ENCODE data around the gene RTTN. TPM values are rescaled to one million over a fixed set of nuclear protein-coding genes. Genes with fewer than 3 reads are reported as not detected.
"Not testable (repeated sequence)": the region's sequence is repeated elsewhere in the genome, so short reads cannot be mapped to it uniquely, and the experiment has no call there.

RTTN gene
- polyA plus RNA-seq, 1 experiment: 5.4 TPM

DNA sequence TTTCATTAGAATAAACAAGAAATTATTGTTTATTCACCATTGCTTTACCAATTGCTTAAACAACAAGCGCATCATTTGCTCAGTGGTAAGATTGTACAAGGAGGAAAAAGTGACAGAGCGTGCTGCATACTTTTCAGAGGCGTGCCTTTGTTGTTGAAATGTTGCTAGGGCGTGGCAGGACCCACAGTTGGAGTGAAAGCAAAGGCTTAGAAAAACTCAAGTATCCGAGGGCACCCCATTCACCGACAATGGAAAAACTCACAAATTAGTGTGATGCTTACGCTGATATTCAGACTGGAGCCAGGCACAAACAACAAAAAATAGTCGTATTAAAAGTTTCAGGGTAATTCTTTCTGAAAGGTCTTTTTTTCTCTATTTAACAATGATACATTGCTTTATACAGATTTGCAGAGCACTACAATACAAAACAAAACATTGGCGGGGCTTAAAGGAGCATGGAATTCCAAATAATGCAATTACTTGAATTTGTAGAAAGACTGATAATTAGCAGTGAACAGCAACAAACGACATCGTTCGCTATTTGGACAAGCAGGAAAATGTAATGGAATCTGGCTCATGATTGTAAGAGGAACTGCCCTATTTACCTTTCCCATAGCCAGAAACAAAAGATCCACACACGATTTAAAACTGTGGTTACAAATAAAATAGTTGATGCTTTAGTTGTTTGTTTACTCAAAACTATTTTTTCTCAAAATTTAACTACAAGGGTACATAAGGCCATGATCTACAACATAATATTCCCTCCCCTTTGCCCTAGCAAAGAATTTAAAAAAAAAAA is 37.8 kb upstream of the RTTN start:
- Histone ChIP-seq H3K27me3 (ENCODE audit: control insufficient read depth, insufficient read depth, low read length) (no peaks in the 10 kb centered on the region), H3K4me3 (ENCODE audit: low read depth, low read length) (no peak overlapping the region), H3K36me3 (ENCODE audit: control insufficient read depth, insufficient read depth, low read length) (no peaks in the 10 kb centered on the region)
- CTCF ChIA-PET: no interaction called here
- POLR2A ChIA-PET: no interaction called here
- no peak for TF ChIP-seq CTCF (IDR thresholded peaks at IDR 0.05; ENCODE audit: insufficient read depth, low read depth, low read length)
- DNase-seq (ENCODE audit: low read depth): no peak

DNA sequence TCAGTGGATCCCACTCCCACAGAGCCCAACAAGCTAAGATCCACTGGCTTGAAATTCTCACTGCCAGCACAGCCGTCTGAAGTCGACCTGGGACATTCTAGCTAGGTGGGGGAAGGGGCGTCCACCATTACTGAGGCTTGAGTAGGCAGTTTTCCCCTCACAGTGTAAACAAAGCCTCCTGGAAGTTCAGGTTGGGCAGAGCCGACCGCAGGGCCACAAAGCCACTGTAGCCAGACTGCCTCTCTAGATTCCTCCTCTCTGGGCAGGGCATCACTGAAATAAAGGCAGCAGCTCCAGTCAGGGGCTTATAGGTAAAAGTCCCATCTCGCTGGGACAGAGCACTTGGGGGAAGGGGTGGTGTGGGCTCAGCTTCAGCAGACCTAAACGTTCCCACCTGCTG is 31.4 kb upstream of the RTTN start:
- H3K36me3 ChIP-seq (ENCODE audit: control insufficient read depth, insufficient read depth, low read length); CTCF ChIA-PET; DNase-seq (ENCODE audit: low read depth); POLR2A ChIA-PET; H3K27me3 ChIP-seq (ENCODE audit: control insufficient read depth, insufficient read depth, low read length); H3K4me3 ChIP-seq (ENCODE audit: low read depth, low read length): not testable (repeated sequence)

- TF ChIP-seq CTCF (IDR thresholded peaks at IDR 0.05; ENCODE audit: insufficient read depth, low read depth, low read length): no peak
- Histone ChIP-seq H3K36me3 (ENCODE audit: control insufficient read depth, insufficient read depth, low read length) (no peaks in the 10 kb centered on the region), H3K4me3 (ENCODE audit: low read depth, low read length) (no peak overlapping the region), H3K27me3 (ENCODE audit: control insufficient read depth, insufficient read depth, low read length) (no peaks in the 10 kb centered on the region)
- CTCF ChIA-PET: no interaction called here
- POLR2A ChIA-PET: no interaction called here
- DNase-seq (ENCODE audit: low read depth): no peak
Observed at GRCh38 chr18:70235478-70235877, 30.0 kb upstream of the RTTN start.

DNA sequence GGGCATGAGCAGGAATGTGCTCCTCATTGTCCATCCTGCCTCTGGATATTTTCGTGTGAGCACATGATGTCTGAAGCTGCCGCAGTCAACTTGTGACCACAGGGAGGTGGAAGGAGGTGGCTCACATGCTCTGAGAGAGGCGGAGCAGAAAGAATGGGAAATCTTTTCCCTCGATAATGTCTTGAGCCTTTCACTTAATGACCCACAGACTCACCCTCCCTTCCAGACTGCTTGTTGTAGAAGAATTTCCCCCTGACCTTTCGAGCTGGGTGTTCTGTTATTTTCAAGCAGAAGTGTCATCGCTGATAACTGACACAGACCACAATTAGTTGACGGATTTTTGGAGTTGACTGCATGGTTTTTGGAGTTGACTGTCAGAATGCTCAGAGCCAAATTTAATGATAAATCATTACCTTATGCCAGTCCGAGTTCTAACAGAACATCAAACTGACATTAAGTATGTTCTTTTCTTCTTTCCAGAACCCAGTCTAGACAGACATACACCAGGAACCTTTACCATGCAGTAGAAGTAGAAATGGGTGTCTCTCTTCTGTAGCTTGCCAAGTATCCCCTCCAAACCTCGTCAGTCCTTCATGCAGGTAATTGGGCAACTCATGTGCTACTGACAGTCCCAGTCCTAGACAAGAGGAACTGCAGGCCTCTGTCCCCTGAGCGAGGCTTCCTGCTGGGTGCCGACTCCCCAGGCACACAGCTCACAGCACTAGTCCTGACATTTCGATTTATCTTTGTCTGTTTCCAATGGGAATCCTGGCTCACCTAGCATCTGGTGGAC is 29.4 kb upstream of the RTTN start:
- ChIA-PET POLR2A (no interaction called here), CTCF (no interaction called here)
- Histone ChIP-seq H3K4me3 (ENCODE audit: low read depth, low read length) (no peak overlapping the region), H3K27me3 (ENCODE audit: control insufficient read depth, insufficient read depth, low read length) (no peaks in the 10 kb centered on the region), H3K36me3 (ENCODE audit: control insufficient read depth, insufficient read depth, low read length) (no peaks in the 10 kb centered on the region)
- peak; percentile 25 for DNase-seq (ENCODE audit: low read depth)
- TF ChIP-seq CTCF (IDR thresholded peaks at IDR 0.05; ENCODE audit: insufficient read depth, low read depth, low read length): no peak

GRCh38 chr18:70233974-70234373 is 28.5 kb upstream of the RTTN start:
- TF ChIP-seq CTCF (IDR thresholded peaks at IDR 0.05; ENCODE audit: insufficient read depth, low read depth, low read length): no peak
- Histone ChIP-seq H3K4me3 (ENCODE audit: low read depth, low read length) (no peak overlapping the region), H3K27me3 (ENCODE audit: control insufficient read depth, insufficient read depth, low read length) (no peaks in the 10 kb centered on the region), H3K36me3 (ENCODE audit: control insufficient read depth, insufficient read depth, low read length) (no peaks in the 10 kb centered on the region)
- ChIA-PET POLR2A (no interaction called here), CTCF (no interaction called here)
- no peak for DNase-seq (ENCODE audit: low read depth)

Measured in BJ (cell line).